ENCODE measurements around the gene ADGRV1. TPM values are rescaled to one million over a fixed set of nuclear protein-coding genes. Genes with fewer than 3 reads are reported as not detected.

The ADGRV1 gene
- total RNA-seq, 5 donors from 2014 or later (not counting 1 experiment from before 2014, with no cell fraction given), result 0.68 to 1.6 (median 1.2) TPM; not detected in 1

DNA sequence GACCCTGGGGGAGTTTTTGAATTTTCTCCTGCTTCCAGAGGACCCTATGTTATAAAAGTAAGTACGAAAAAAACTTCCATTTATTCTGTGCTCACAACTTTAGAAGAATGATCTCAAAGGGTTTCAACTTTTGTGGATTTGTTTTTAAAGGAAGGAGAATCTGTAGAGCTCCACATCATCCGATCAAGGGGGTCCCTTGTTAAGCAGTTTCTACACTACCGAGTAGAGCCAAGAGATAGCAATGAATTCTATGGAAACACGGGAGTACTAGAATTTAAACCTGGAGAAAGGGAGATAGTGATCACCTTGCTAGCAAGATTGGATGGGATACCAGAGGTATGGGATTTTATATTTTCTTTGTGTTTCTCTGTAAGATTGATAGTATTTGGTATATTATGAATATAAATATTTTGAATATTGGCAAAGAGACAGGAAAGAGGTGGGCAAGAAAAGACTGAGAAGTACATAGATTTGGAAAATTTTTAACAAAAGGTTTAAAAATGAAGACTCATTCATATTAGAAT is 84.2 kb downstream of the ADGRV1 start:
- POLR2A ChIA-PET, result no interaction called here
- no peak overlapping the region for H3K27ac Mint-ChIP-seq
- no peak for ATAC-seq (replicated peaks in 1 of 4)

DNA sequence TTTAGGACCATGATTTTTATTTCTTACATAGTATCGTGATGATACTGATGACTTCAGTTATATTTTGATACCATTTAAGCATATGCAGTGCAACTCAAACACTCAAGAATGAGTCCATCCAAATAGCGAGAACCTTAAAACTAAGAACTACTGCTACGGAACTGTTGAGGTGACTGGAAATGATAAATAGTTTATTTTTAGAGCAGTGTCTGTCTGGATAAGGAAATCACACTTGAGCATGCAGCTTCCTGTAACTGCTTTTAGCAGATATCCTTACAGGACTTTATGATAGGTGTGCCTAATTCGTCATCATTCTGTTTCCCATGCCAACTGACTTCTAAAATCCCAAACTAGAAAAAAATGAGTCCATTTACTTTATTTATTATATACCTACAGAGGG is 85.5 kb downstream of the ADGRV1 start:
- no peaks in the 10 kb centered on the region for H3K4me1 Mint-ChIP-seq
- Histone ChIP-seq H3K36me3 (ENCODE audit: control insufficient read depth in 2 of 2, extremely low read depth in 1 of 2, insufficient read depth in 1 of 2, low read length in 1 of 2) (no peaks in the 10 kb centered on the region), H3K9me3 (no peaks in the 10 kb centered on the region), H3K27me3 (replicated peaks in 1 of 2; ENCODE audit: control insufficient read depth in 2 of 2, extremely low read depth in 1 of 2, insufficient read depth in 2 of 2, low read length in 1 of 2) (no peaks in the 10 kb centered on the region), H3K4me1 (ENCODE audit: control insufficient read depth in 1 of 2, extremely low read depth in 1 of 2, insufficient read depth in 2 of 2, low read length in 2 of 2) (no peaks in the 10 kb centered on the region), H3K27ac (ENCODE audit: low read length) (no peak overlapping the region), H3K4me3 (ENCODE audit: control insufficient read depth in 1 of 2, extremely low read depth in 1 of 2, low read length in 1 of 2) (no peak overlapping the region)
- ATAC-seq (replicated peaks in 1 of 4), result no peak
- ChIA-PET POLR2A (no interaction called here), CTCF (no interaction called here)
- no CpG with 5 or more reads among the region's 4 CpGs for WGBS (ENCODE audit: insufficient coverage)
- peaks cover 2 to 6% of the 10 kb centered on the region in 2 donors for H3K27me3 Mint-ChIP-seq
- no peak overlapping the region for H3K4me3 Mint-ChIP-seq
- H3K9me3 Mint-ChIP-seq, result no peaks in the 10 kb centered on the region
- H3K27ac Mint-ChIP-seq, result no peak overlapping the region
- no peaks in the 10 kb centered on the region for H3K36me3 Mint-ChIP-seq
- DNase-seq, result no peak

More for the DNA sequence above, 84.2 kb downstream of the ADGRV1 start:
- Histone ChIP-seq H3K4me1 (ENCODE audit: control insufficient read depth in 1 of 2, extremely low read depth in 1 of 2, insufficient read depth in 2 of 2, low read length in 2 of 2) (no peaks in the 10 kb centered on the region), H3K27me3 (replicated peaks in 1 of 2; ENCODE audit: control insufficient read depth in 2 of 2, extremely low read depth in 1 of 2, insufficient read depth in 2 of 2, low read length in 1 of 2) (no peaks in the 10 kb centered on the region), H3K36me3 (ENCODE audit: control insufficient read depth in 2 of 2, extremely low read depth in 1 of 2, insufficient read depth in 1 of 2, low read length in 1 of 2) (no peaks in the 10 kb centered on the region), H3K9me3 (no peaks in the 10 kb centered on the region), H3K4me3 (ENCODE audit: control insufficient read depth in 1 of 2, extremely low read depth in 1 of 2, low read length in 1 of 2) (no peak overlapping the region), H3K27ac (ENCODE audit: low read length) (no peak overlapping the region)
- DNase-seq, result no peak
- peaks cover 3 to 6% of the 10 kb centered on the region in 2 donors for H3K27me3 Mint-ChIP-seq
- no peaks in the 10 kb centered on the region for H3K36me3 Mint-ChIP-seq
- CTCF ChIA-PET, result no interaction called here
- 89% methylated on average over 3 of the region's 4 CpGs for WGBS (ENCODE audit: insufficient coverage)
- H3K4me3 Mint-ChIP-seq, result no peak overlapping the region
- no peaks in the 10 kb centered on the region for H3K9me3 Mint-ChIP-seq
- H3K4me1 Mint-ChIP-seq, result no peaks in the 10 kb centered on the region

DNA sequence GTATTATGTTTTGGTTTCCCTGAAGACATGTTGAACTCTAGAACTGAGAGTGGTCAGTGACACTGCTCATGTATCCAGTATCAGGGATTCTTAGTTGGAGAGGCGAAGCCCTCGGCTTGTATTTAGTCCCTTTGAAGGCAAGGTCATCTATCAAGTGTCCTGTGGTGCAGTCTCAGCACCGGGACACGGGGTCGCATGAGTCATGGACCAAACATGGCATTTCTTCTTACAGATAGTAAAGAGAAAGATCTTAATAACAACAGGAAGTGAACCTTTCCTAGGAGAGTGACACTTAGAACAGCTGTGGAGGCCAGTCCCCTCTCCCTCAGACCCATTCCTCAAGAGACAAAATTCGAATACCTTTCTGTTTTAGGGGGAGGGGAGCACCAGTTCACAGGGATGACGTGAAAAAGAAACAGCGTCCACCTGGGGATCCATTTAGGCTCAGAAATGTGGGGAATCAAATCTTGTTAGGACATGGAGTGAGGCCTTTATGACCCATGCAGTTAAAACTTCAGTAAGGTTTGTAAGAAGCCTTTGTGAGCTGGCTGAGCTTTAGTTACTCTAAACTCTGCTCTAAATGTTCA is 86.5 kb downstream of the ADGRV1 start:
- ATAC-seq (replicated peaks in 1 of 4) (no peak), DNase-seq (no peak)
- Mint-ChIP-seq H3K9me3 (no peaks in the 10 kb centered on the region), H3K27me3 (peaks cover 2 to 6% of the 10 kb centered on the region in 2 donors), H3K36me3 (no peaks in the 10 kb centered on the region), H3K4me1 (no peaks in the 10 kb centered on the region), H3K27ac (no peak overlapping the region), H3K4me3 (no peak overlapping the region)
- Histone ChIP-seq H3K4me1 (ENCODE audit: control insufficient read depth in 1 of 2, extremely low read depth in 1 of 2, insufficient read depth in 2 of 2, low read length in 2 of 2) (no peaks in the 10 kb centered on the region), H3K9me3 (no peaks in the 10 kb centered on the region), H3K27ac (ENCODE audit: low read length) (no peak overlapping the region), H3K36me3 (ENCODE audit: control insufficient read depth in 2 of 2, extremely low read depth in 1 of 2, insufficient read depth in 1 of 2, low read length in 1 of 2) (no peaks in the 10 kb centered on the region), H3K27me3 (replicated peaks in 1 of 2; ENCODE audit: control insufficient read depth in 2 of 2, extremely low read depth in 1 of 2, insufficient read depth in 2 of 2, low read length in 1 of 2) (no peaks in the 10 kb centered on the region), H3K4me3 (ENCODE audit: control insufficient read depth in 1 of 2, extremely low read depth in 1 of 2, low read length in 1 of 2) (no peak overlapping the region)
- CTCF ChIA-PET, result no interaction called here
- 93% methylated on average over 4 of the region's 8 CpGs for WGBS (ENCODE audit: insufficient coverage)
- POLR2A ChIA-PET, result no interaction called here

DNA sequence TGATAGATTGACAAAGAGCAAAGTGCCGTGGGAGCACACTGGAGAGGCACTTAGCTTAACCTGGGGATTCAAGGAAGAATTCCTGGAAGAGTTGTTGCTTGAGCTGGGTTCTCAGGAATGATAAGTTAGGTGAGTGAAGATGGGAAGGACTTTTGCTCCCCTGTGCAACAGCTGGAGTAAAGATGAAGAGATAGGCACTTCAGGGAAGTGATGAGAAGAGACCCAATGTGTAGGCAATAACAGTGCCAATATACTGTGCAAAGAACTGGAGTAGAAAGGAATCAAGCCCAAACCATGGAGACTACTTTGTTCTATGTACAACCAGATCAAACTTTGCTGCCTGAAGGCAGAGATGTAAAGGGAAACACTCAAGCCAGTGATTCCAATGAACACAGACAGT is 92.2 kb downstream of the ADGRV1 start:
- no peaks in the 10 kb centered on the region for H3K4me1 Mint-ChIP-seq

DNA sequence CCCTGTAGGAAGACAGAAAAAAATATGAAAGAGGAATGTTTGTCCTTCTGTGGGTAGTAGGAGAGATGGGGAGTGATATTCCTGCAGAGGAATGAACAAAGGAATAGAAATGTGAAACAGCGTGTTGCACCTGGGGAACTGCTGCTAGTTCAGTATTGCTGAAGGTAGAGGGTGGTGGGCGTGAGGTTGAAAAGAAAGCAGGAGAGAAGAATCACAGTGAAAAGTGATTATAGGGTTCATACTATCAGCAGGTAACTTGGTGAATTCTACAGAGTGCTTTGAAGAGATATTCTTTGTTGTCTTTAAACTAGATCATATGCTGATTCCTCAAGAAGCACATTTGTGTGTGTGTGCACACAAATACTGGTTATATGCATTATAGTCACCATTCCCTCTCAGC is 95.6 kb downstream of the ADGRV1 start:
- Histone ChIP-seq H3K36me3 (ENCODE audit: control insufficient read depth in 2 of 2, extremely low read depth in 1 of 2, insufficient read depth in 1 of 2, low read length in 1 of 2) (no peaks in the 10 kb centered on the region), H3K9me3 (no peaks in the 10 kb centered on the region), H3K27me3 (replicated peaks in 1 of 2; ENCODE audit: control insufficient read depth in 2 of 2, extremely low read depth in 1 of 2, insufficient read depth in 2 of 2, low read length in 1 of 2) (no peaks in the 10 kb centered on the region), H3K4me1 (ENCODE audit: control insufficient read depth in 1 of 2, extremely low read depth in 1 of 2, insufficient read depth in 2 of 2, low read length in 2 of 2) (no peaks in the 10 kb centered on the region), H3K4me3 (ENCODE audit: control insufficient read depth in 1 of 2, extremely low read depth in 1 of 2, low read length in 1 of 2) (no peak overlapping the region), H3K27ac (ENCODE audit: low read length) (no peak overlapping the region)
- peaks cover 0 to 8% of the 10 kb centered on the region in 2 donors for H3K27me3 Mint-ChIP-seq
- DNase-seq, result no peak
- no peak for ATAC-seq (replicated peaks in 1 of 4)
- no peak overlapping the region for H3K4me3 Mint-ChIP-seq
- ChIA-PET POLR2A (no interaction called here), CTCF (no interaction called here)
- 67% methylated on average over 2 of the region's 2 CpGs for WGBS (ENCODE audit: insufficient coverage)
- H3K27ac Mint-ChIP-seq, result no peak overlapping the region
- H3K9me3 Mint-ChIP-seq, result no peaks in the 10 kb centered on the region
- no peaks in the 10 kb centered on the region for H3K4me1 Mint-ChIP-seq
- H3K36me3 Mint-ChIP-seq, result no peaks in the 10 kb centered on the region

More for the DNA sequence above, 92.2 kb downstream of the ADGRV1 start:
- WGBS (ENCODE audit: insufficient coverage), result 77% methylated on average over 1 of the region's 1 CpG
- ATAC-seq (replicated peaks in 1 of 4), result no peak
- no peaks in the 10 kb centered on the region for H3K9me3 Mint-ChIP-seq
- no peaks in the 10 kb centered on the region for H3K36me3 Mint-ChIP-seq
- Histone ChIP-seq H3K4me1 (ENCODE audit: control insufficient read depth in 1 of 2, extremely low read depth in 1 of 2, insufficient read depth in 2 of 2, low read length in 2 of 2) (no peaks in the 10 kb centered on the region), H3K4me3 (ENCODE audit: control insufficient read depth in 1 of 2, extremely low read depth in 1 of 2, low read length in 1 of 2) (no peak overlapping the region), H3K27me3 (replicated peaks in 1 of 2; ENCODE audit: control insufficient read depth in 2 of 2, extremely low read depth in 1 of 2, insufficient read depth in 2 of 2, low read length in 1 of 2) (no peaks in the 10 kb centered on the region), H3K27ac (ENCODE audit: low read length) (no peak overlapping the region), H3K36me3 (ENCODE audit: control insufficient read depth in 2 of 2, extremely low read depth in 1 of 2, insufficient read depth in 1 of 2, low read length in 1 of 2) (no peaks in the 10 kb centered on the region), H3K9me3 (no peaks in the 10 kb centered on the region)
- ChIA-PET CTCF (no interaction called here), POLR2A (no interaction called here)
- peaks cover 2 to 15% of the 10 kb centered on the region in 2 donors for H3K27me3 Mint-ChIP-seq
- no peak for DNase-seq
- no peak overlapping the region for H3K4me3 Mint-ChIP-seq
- H3K27ac Mint-ChIP-seq, result no peak overlapping the region

DNA sequence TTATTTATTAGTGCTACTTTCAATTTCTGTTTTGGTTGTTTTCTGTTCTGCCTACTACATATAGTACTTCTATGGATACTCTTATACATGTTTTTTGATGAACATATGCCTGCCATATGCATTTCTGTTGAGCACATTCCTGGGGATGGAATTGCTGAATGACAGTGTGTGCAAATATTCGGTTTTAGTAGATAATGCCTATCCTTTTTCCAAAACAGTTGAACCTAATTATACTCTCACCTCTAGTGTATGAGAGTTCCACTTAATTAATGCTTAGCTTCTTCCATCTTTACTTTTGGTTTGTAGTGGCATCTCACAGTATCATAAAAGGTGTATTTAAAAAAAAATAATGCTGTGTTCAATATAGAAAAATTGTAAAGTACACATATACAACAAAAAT is 96.8 kb downstream of the ADGRV1 start:
- no peak for DNase-seq
- H3K4me1 ChIP-seq (ENCODE audit: control insufficient read depth in 1 of 2, extremely low read depth in 1 of 2, insufficient read depth in 2 of 2, low read length in 2 of 2), result no peaks in the 10 kb centered on the region
- WGBS (ENCODE audit: insufficient coverage), result no CpG with 5 or more reads among the region's 1 CpG
- no peaks in the 10 kb centered on the region for H3K27me3 ChIP-seq (replicated peaks in 1 of 2; ENCODE audit: control insufficient read depth in 2 of 2, extremely low read depth in 1 of 2, insufficient read depth in 2 of 2, low read length in 1 of 2)
- no peak overlapping the region for H3K27ac Mint-ChIP-seq
- H3K27ac ChIP-seq (ENCODE audit: low read length), result no peak overlapping the region
- no peak for ATAC-seq (replicated peaks in 1 of 4)
- peaks cover 0 to 8% of the 10 kb centered on the region in 2 donors for H3K27me3 Mint-ChIP-seq
- ChIA-PET POLR2A (no interaction called here), CTCF (interaction anchor here in 1 of 2 donors (0.5 kb wide), 1 partner anchor 255 kb away, joined by 3 read pairs; no protein-coding TSS in a partner anchor)
- no peak overlapping the region for H3K4me3 ChIP-seq (ENCODE audit: control insufficient read depth in 1 of 2, extremely low read depth in 1 of 2, low read length in 1 of 2)
- no peaks in the 10 kb centered on the region for H3K36me3 ChIP-seq (ENCODE audit: control insufficient read depth in 2 of 2, extremely low read depth in 1 of 2, insufficient read depth in 1 of 2, low read length in 1 of 2)
- no peaks in the 10 kb centered on the region for H3K9me3 ChIP-seq
- H3K4me3 Mint-ChIP-seq, result no peak overlapping the region
- H3K9me3 Mint-ChIP-seq, result no peaks in the 10 kb centered on the region
- no peaks in the 10 kb centered on the region for H3K4me1 Mint-ChIP-seq
- no peaks in the 10 kb centered on the region for H3K36me3 Mint-ChIP-seq

DNA sequence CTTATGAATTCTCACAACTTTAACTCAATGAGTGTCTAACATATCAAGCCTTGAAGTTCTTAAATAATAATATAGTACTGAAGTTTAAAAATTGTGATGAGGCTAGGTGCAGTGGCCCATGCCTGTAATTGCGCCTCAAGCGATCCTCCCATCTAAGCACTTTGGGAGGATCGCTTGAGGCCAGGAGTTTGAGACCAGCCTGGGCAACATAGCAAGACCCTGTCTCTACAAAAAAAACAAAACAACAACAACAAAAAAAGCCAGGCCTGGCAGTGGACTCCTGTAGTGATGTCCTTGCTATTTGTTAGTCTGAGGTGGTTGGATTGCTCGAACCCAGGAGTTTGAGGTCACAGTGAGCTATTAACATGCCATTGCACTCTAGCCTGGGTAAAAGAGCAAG is 98.4 kb downstream of the ADGRV1 start:
- H3K9me3 Mint-ChIP-seq, result no peaks in the 10 kb centered on the region
- H3K4me3 Mint-ChIP-seq, result no peak overlapping the region
- no CpG with 5 or more reads among the region's 4 CpGs for WGBS (ENCODE audit: insufficient coverage)
- Histone ChIP-seq H3K4me1 (ENCODE audit: control insufficient read depth in 1 of 2, extremely low read depth in 1 of 2, insufficient read depth in 2 of 2, low read length in 2 of 2) (no peaks in the 10 kb centered on the region), H3K9me3 (no peaks in the 10 kb centered on the region), H3K4me3 (ENCODE audit: control insufficient read depth in 1 of 2, extremely low read depth in 1 of 2, low read length in 1 of 2) (no peak overlapping the region), H3K27ac (ENCODE audit: low read length) (no peak overlapping the region), H3K36me3 (ENCODE audit: control insufficient read depth in 2 of 2, extremely low read depth in 1 of 2, insufficient read depth in 1 of 2, low read length in 1 of 2) (no peaks in the 10 kb centered on the region), H3K27me3 (replicated peaks in 1 of 2; ENCODE audit: control insufficient read depth in 2 of 2, extremely low read depth in 1 of 2, insufficient read depth in 2 of 2, low read length in 1 of 2) (no peaks in the 10 kb centered on the region)
- H3K4me1 Mint-ChIP-seq, result no peaks in the 10 kb centered on the region
- CTCF ChIA-PET, result no interaction called here
- no peak for DNase-seq
- POLR2A ChIA-PET, result no interaction called here
- no peak for ATAC-seq (replicated peaks in 1 of 4)
- no peak overlapping the region for H3K27ac Mint-ChIP-seq
- H3K36me3 Mint-ChIP-seq, result no peaks in the 10 kb centered on the region
- peaks cover 0 to 4% of the 10 kb centered on the region in 2 donors for H3K27me3 Mint-ChIP-seq
